IMR-90 (cell line): ENCODE results near the gene PLEKHG7. TPM values are rescaled to one million over a fixed set of nuclear protein-coding genes. Genes with fewer than 3 reads are reported as not detected.

Experiments
- ATAC-seq: fragments of 200-7000 bp; cut with Tn5 transposase; 2 replicates; pipeline ENCODE4 v1.9.1; 2020; ENCODE audit warnings: low read depth, mild to moderate bottlenecking, moderate library complexity
- BruUV-seq: library from RNA; stranded (reverse); fragments of 400-500 nt; replicated peaks from 2 replicates; lab custom pipeline; 2021; lab: Mats Ljungman, UMichigan
- CTCF ChIA-PET: fragments of 300-600 bp; formaldehyde crosslinking; extraction: SDS; loops from one replicate; lab custom pipeline; 2021; ENCODE audit warnings: antibody characterized with exemption; lab: Yijun Ruan, JAX
- POLR2A ChIA-PET: fragments of 300-600 bp; sonication (Branson Sonifier 250); formaldehyde crosslinking; loops from one replicate; lab custom pipeline; 2022; ENCODE audit warnings: antibody characterized with exemption; ENCODE audit not compliant: unreplicated experiment; lab: Charles Lee
- DNase-seq: peaks from one replicate; pipeline ENCODE4 v3.0.0; 2013
- H2AFZ ChIP-seq: replicated peaks from 2 replicates; pipeline ENCODE3; 2013; ENCODE audit warnings: low read length, mild to moderate bottlenecking; ENCODE audit not compliant: poor library complexity
- H2AK5ac ChIP-seq: 2 replicates; pipeline ENCODE4 v1.6.1; 2013; ENCODE audit warnings: low read depth, low read length, inconsistent platforms
- H2AK9ac ChIP-seq: replicated peaks from 2 replicates; pipeline ENCODE3; 2013; ENCODE audit warnings: mild to moderate bottlenecking, low read depth, low read length, moderate library complexity; ENCODE audit not compliant: poor library complexity
- H2BK120ac ChIP-seq: 2 replicates; pipeline ENCODE4 v1.6.1; 2013; ENCODE audit warnings: low read depth, low read length, inconsistent platforms
- H2BK15ac ChIP-seq: 3 replicates; pipeline ENCODE4 v1.6.1; 2013; ENCODE audit warnings: low read depth, low read length, inconsistent platforms
- H2BK20ac ChIP-seq: 2 replicates; pipeline ENCODE4 v1.6.1; 2013; ENCODE audit warnings: low read depth, mild to moderate bottlenecking, inconsistent platforms, low read length, moderate library complexity
- H2BK5ac ChIP-seq: 2 replicates; pipeline ENCODE4 v1.6.1; 2013; ENCODE audit warnings: mild to moderate bottlenecking, low read depth, low read length, inconsistent platforms; ENCODE audit not compliant: poor library complexity, severe bottlenecking
- H3K14ac ChIP-seq: replicated peaks from 2 replicates; pipeline ENCODE4 v1.6.1; 2013; ENCODE audit warnings: low read depth, low read length, inconsistent platforms
- H3K18ac ChIP-seq: 2 replicates; pipeline ENCODE4 v1.6.1; 2013; ENCODE audit warnings: low read depth, low read length, control low read depth
- H3K23ac ChIP-seq: 2 replicates; pipeline ENCODE4 v1.6.1; 2013; ENCODE audit warnings: low read depth, low read length, inconsistent platforms
- H3K27ac ChIP-seq: 2 replicates; pipeline ENCODE4 v1.5.1; 2013; ENCODE audit warnings: mild to moderate bottlenecking, control low read depth, low read length; ENCODE audit not compliant: insufficient read depth
- H3K27me3 ChIP-seq: 2 replicates; pipeline ENCODE4 v1.6.1; 2013; ENCODE audit warnings: low read length; ENCODE audit not compliant: control insufficient read depth, insufficient read depth
- H3K36me3 ChIP-seq: 2 replicates; pipeline ENCODE4 v1.6.1; 2013; ENCODE audit warnings: low read length, mixed read lengths; ENCODE audit not compliant: control insufficient read depth, insufficient read depth
- H3K4ac ChIP-seq: 2 replicates; pipeline ENCODE4 v1.6.1; 2013; ENCODE audit warnings: low read depth, low read length, inconsistent platforms
- H3K4me1 ChIP-seq: 2 replicates; pipeline ENCODE4 v1.6.1; 2013; ENCODE audit warnings: low read length, mixed read lengths; ENCODE audit not compliant: control insufficient read depth, insufficient read depth
- H3K4me2 ChIP-seq: 2 replicates; pipeline ENCODE4 v1.6.1; 2013; ENCODE audit warnings: low read depth, mild to moderate bottlenecking, control low read depth, low read length, moderate library complexity
- H3K4me3 ChIP-seq: 2 replicates; pipeline ENCODE4 v1.5.1; 2013; ENCODE audit warnings: low read depth, mild to moderate bottlenecking, control low read depth, low read length, moderate library complexity; ENCODE audit not compliant: insufficient read depth
- H3K56ac ChIP-seq: 2 replicates; pipeline ENCODE4 v1.6.1; 2013; ENCODE audit warnings: low read length, inconsistent platforms; ENCODE audit not compliant: insufficient read depth; ENCODE audit errors: extremely low read depth
- H3K79me1 ChIP-seq, 2 experiments: 2 replicates each; pipeline ENCODE4 v1.6.1; 2013; ENCODE audit warnings: low read length in 2 of 2, inconsistent platforms in 1 of 2, low read depth in 1 of 2
- H3K9ac ChIP-seq: 2 replicates; pipeline ENCODE4 v1.6.1; 2013; ENCODE audit warnings: low read depth, low read length, control low read depth
- H3K9me1 ChIP-seq: 2 replicates; pipeline ENCODE4 v1.6.1; 2013; ENCODE audit warnings: low read length, inconsistent platforms; ENCODE audit not compliant: insufficient read depth
- H3K9me3 ChIP-seq: 2 replicates; pipeline ENCODE4 v1.6.1; 2013; ENCODE audit warnings: low read length; ENCODE audit not compliant: control insufficient read depth, insufficient read depth
- H4K20me1 ChIP-seq: 2 replicates; pipeline ENCODE4 v1.6.1; 2013; ENCODE audit warnings: low read length, inconsistent platforms; ENCODE audit not compliant: insufficient read depth
- H4K5ac ChIP-seq: 2 replicates; pipeline ENCODE4 v1.6.1; 2013; ENCODE audit warnings: mild to moderate bottlenecking, low read depth, low read length, control low read depth
- H4K8ac ChIP-seq, 2 experiments: 2 replicates each; pipeline ENCODE4 v1.6.1; 2013; ENCODE audit warnings: low read depth in 2 of 2, low read length in 2 of 2, control low read depth in 1 of 2, inconsistent platforms in 1 of 2
- H4K91ac ChIP-seq: 2 replicates; pipeline ENCODE4 v1.6.1; 2013; ENCODE audit warnings: low read depth, low read length, inconsistent platforms; ENCODE audit not compliant: insufficient read depth
- BHLHE40 ChIP-seq: fragments of 150-350 bp; IDR thresholded peaks from 2 replicates; pipeline ENCODE4 v1.6.1; 2016; ENCODE audit warnings: mild to moderate bottlenecking, low read depth, low read length
- RAD21 ChIP-seq: IDR thresholded peaks from 2 replicates; pipeline ENCODE4 v1.6.1; 2012; ENCODE audit warnings: low read length, improper control_type of control experiment
- WGBS, 2 experiments: methylation state at CpG; one replicate each; pipeline versions ENCODE4 v1.1.5 to v1.1.7; 2013; ENCODE audit warnings: missing lambda C conversion rate in 2 of 2; ENCODE audit not compliant: insufficient read length in 1 of 2; ENCODE audit errors: extremely low coverage in 2 of 2; 5-methylcytosine and 5-hydroxymethylcytosine counted together
- dilution Hi-C: fragments of 300-500 bp; cut with HindIII; formaldehyde crosslinking; loops from one replicate; pipeline ENCODE4 v1.14.3; 2018; ENCODE audit warnings: low sequenced_read_pairs; ENCODE audit not compliant: unreplicated experiment
- in situ Hi-C: fragments of 300-500 bp; cut with MboI; formaldehyde crosslinking; loops from 3 replicates; pipeline ENCODE4 v1.14.3; 2019; ENCODE audit warnings: low sequenced_read_pairs, inconsistent platforms, mixed read lengths
- intact Hi-C: fragments of 100-400 bp; cut with micrococcal nuclease; formaldehyde crosslinking; loops from 2 replicates; pipeline ENCODE4 v1.10.0; 2022
- polyA plus RNA-seq, 3 experiments: library from polyadenylated mRNA; depleted of rRNA; stranded (reverse); fragments of >200 nt; gene quantifications; 2 replicates each; pipeline ENCODE4 v1.2.3, GENCODE V29; 2012; ENCODE audit warnings: low replicate concordance in 1 of 3
- total RNA-seq: library from RNA; depleted of rRNA; stranded (reverse); fragments of >200 nt; gene quantifications from 2 replicates; pipeline ENCODE4 v1.2.3, GENCODE V29; 2012
- TF ChIP-seq, protein P1 (sequence below): fragments of 150-350 bp; IDR thresholded peaks from 2 replicates; pipeline ENCODE4 v1.6.1; 2017; ENCODE audit warnings: mild to moderate bottlenecking, antibody characterized with exemption, low read length, low read depth

PLEKHG7 gene
- total and polyA plus RNA-seq, 2 of the 4 experiments (the other 2 are of a cell fraction), result not detected

DNA sequence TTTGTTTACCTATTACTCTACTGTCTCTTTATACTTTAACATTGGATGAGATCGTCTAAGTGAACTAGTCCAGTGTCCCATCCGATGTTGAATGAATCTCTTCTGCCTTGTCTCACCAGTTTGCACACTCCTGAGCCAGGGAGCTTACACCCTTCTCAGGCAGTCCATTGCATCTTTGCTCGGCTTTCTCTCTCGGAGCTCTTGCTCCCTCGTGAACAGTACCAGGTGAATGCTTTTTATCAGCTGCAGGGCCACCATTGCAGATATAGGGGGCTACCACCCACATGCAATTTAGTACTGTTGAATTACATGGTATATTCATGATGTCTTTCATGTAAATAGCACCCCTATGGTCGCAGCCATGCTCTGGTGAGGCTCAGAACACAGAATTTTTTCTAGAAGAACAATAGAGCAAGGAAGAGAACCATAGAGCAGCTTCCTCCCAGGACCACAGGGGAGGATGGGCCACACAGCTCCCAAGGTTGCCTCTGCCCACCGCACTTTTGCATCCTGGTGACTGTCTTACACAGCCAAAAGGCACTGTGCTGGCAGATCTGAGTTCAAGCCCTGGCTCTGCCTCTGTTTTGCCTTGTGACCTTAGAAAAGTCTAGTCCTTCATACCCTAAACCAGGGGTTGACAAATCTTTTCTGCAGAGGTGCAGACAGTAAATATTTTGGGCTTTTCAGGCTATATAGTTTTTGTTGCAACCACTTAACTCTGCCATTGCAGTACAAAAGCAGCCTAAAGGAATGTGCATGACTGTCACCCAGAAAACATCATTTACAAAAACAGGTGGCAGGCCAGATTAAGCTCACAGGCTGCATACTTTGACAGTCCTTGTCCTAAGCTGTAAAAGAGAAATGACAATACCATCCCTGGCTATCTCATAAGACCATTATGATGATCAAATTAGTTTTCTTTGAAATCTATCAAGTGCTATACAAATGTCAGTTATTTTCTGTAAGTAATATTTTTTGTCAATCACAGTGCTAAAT, 35.4 kb downstream of the PLEKHG7 start (continued):
- TF ChIP-seq, protein P1, sequence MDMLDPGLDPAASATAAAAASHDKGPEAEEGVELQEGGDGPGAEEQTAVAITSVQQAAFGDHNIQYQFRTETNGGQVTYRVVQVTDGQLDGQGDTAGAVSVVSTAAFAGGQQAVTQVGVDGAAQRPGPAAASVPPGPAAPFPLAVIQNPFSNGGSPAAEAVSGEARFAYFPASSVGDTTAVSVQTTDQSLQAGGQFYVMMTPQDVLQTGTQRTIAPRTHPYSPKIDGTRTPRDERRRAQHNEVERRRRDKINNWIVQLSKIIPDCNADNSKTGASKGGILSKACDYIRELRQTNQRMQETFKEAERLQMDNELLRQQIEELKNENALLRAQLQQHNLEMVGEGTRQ, result no peak
- no peak for TF ChIP-seq RAD21

DNA sequence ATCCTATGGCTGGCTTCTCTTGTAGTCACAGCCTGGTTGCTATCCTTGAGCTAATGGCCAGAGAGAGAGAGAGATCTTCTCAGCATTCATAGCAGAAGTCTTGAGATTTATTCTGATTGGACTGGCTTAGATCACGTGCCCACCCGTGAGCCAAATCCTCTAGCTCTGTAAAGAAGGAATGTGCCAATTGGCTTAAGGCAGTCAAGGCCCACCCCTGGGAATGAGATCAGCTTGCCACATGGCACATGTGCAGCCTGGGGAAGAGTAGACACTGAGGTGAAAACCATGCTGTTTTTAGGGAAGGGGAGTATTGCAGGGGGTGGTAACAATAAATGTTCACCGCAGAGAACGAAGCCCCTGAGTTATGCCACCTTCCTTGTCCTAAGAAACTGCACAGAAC, 36.3 kb downstream of the PLEKHG7 start:
- intact Hi-C loops, result no loop called here
- Histone ChIP-seq H3K79me1 (no peaks in the 10 kb centered on the region), H2BK20ac (no peak overlapping the region), H4K5ac (no peak overlapping the region), H2BK5ac (no peak overlapping the region), H2AK9ac (peak overlapping the region; percentile 25), H3K56ac (no peak overlapping the region), H3K36me3 (no peaks in the 10 kb centered on the region), H4K20me1 (peaks cover 2% of the 10 kb centered on the region; the same call in 1 of the 2 replicates), H2AK5ac (no peak overlapping the region), H3K9me1 (peaks cover 3% of the 10 kb centered on the region), H3K9me3 (no peaks in the 10 kb centered on the region), H4K91ac (no peak overlapping the region), H3K27ac (no peak overlapping the region), H3K4ac (no peak overlapping the region), H3K4me2 (no peak overlapping the region), H2BK15ac (no peak overlapping the region), H3K4me3 (no peak overlapping the region), H3K18ac (no peak overlapping the region), H3K23ac (no peak overlapping the region), H3K4me1 (peaks cover 7% of the 10 kb centered on the region), H2BK120ac (no peak overlapping the region), H3K9ac (no peak overlapping the region), H3K27me3 (no peaks in the 10 kb centered on the region), H3K14ac (no peak overlapping the region), H4K8ac (no peak overlapping the region; a peak in 1 of 4 replicates), H2AFZ (peak overlapping the region; percentile 53)
- TF ChIP-seq, protein P1, result peak; percentile 30; the same call in 1 of the 2 replicates
- TF ChIP-seq BHLHE40, result no peak
- WGBS, 2 experiments, result 63% methylated on average over 2 of the region's 4 CpGs; no CpG with 5 or more reads in 1 of the 2 experiments
- ATAC-seq, result 0 out of 2 replicates have a peak, but pooled peaks have one; percentile 8
- in situ Hi-C loops, result no loop called here
- CTCF ChIA-PET, result interaction anchor here (1.0 kb wide), 1 partner anchor 22 kb away, joined by 3 read pairs; no protein-coding TSS in a partner anchor
- DNase-seq, result peak; percentile 12
- POLR2A ChIA-PET, result no interaction called here
- dilution Hi-C loops, result no loop called here
- BruUV-seq, result no TSS peak
